ENCODE data around the gene SNX3.

The SNX3 gene

DNA sequence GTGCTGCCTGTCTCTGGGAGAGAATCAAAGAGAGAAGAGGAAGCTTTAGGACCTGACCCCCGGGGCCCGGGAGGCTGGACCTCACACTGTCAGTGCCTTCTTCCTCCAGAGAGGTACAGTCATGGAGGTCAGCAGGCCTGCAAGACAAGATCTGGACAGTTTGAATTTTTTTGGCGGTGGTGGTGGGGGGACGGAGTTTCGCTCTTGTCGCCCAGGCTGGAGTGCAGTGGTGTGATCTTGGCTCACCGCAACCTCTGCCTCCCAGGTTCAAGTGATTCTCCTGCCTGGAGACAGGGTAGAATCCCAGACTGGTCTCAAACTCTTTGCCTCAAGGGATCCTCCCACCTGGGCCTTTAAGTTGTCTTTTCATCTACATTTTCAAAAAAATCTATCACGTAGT, 60.7 kb downstream of the SNX3 start:
- Mint-ChIP-seq H3K27me3 (peaks cover under 1% of the 10 kb centered on the region), H3K4me3 (no peak overlapping the region), H3K4me1 (peaks cover 15% of the 10 kb centered on the region), H3K9me3 (no peaks in the 10 kb centered on the region), H3K27ac (no peak overlapping the region), H3K36me3 (peaks cover 11% of the 10 kb centered on the region)
- ATAC-seq, result no peak

DNA sequence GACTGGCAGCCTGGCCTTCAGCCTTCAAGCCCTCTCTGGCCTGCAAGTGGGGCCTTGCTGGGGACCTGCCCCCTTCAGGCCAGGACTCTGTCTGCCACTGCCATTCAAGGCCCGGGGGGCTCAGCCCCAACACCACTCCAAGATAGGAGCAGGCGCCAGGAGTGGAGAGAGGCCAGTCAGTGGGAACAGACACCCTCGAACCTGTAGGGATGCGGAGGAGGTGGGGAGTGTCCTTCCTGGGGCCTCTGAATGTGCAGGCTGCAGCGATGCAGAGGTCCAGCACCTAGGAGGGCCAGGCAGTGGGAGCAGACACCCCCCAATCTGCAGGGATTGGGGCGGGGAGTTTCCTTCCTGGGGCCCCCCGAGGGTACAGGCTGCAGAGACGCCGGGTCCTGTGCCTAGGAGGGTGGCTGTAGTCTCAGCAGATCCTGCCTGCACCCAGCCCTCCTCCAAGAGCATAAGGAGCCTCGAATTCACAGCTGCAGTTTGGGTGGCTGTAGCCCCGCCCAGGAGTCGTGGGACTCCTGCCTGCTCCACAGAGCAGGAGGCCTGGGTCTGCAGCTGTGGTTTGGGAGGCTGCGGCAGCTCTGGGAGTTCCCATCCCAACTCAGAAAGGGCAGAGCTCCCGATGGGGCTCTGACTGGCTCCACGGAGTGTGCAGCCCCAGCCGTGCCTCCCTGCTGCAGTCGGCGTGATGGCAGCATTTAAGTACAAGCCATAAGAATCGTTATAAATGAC, 61.9 kb downstream of the SNX3 start:
- Mint-ChIP-seq H3K4me1 (peaks cover 11% of the 10 kb centered on the region), H3K27ac (no peak overlapping the region), H3K4me3 (no peak overlapping the region), H3K9me3 (no peaks in the 10 kb centered on the region), H3K36me3 (peaks cover 11% of the 10 kb centered on the region), H3K27me3 (peaks cover 8% of the 10 kb centered on the region)
- ATAC-seq, result peak; percentile 4

DNA sequence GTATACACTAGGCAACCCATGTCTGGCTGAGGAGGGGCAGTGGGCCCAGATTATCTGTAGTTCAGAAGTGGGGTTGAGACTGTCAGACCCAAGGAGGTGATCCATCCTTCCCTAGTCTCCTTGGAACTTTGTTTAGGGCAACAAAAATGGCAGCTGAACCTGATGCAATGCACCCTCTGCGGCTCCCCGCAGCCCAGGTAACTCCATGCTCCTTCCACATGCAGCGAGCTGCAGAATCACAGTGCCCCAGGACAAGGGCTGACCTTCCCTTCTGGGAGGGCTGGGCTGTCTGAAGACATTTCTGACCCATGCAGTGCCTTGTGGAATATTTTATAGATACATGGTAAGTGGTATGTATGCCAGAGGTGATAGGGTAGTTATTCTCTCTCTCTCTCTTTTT, 65.6 kb downstream of the SNX3 start:
- Mint-ChIP-seq H3K27me3 (peaks cover 8% of the 10 kb centered on the region), H3K36me3 (peaks cover 5% of the 10 kb centered on the region), H3K27ac (no peak overlapping the region), H3K9me3 (no peaks in the 10 kb centered on the region), H3K4me3 (no peak overlapping the region), H3K4me1 (no peaks in the 10 kb centered on the region)
- ATAC-seq, result no peak

DNA sequence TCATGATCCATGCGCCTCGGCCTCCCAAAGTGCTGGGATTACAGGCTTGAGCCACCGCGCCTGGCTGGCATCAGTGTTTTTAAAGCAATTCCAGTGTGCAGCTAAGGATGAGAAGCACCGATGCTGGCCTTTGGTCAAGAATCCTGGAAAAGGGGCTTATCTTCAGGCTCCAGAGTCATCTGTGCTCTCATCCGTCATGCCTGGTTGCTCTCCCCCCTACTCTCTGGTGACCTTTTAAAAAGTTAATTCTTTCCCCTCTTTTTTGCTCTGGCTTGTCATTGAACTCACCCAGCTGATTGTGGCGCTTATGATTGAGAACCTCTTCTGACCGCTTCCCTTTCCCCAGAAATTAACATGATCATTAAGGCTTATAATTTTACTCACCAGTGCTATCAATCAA, 66.3 kb downstream of the SNX3 start:
- ATAC-seq, result no peak
- Mint-ChIP-seq H3K36me3 (no peaks in the 10 kb centered on the region), H3K27ac (no peak overlapping the region), H3K9me3 (no peaks in the 10 kb centered on the region), H3K4me3 (no peak overlapping the region), H3K27me3 (peaks cover 8% of the 10 kb centered on the region), H3K4me1 (no peaks in the 10 kb centered on the region)

DNA sequence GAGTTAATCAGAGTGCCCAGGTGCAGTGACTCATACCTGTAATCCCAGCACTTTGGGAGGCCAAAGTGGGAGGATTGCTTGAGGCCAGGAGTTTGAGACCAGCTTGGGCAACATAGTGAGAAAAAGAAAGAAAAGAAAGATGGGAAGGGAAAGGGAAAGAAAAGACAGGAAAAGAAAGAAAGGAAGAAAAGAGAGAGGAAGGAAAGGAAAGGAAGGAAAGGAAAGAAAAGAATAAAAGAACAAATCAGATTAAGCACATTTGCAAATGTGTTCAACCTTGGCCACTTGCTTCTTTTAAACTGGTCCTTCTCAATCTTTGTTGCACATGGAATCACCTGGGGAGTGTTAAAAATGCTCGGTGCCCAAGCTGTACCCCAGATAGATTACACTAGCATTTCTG, 67.0 kb downstream of the SNX3 start:
- Mint-ChIP-seq H3K27ac (no peak overlapping the region), H3K27me3 (peaks cover 8% of the 10 kb centered on the region), H3K4me1 (no peaks in the 10 kb centered on the region), H3K9me3 (no peaks in the 10 kb centered on the region), H3K4me3 (no peak overlapping the region), H3K36me3 (no peaks in the 10 kb centered on the region)
- no peak for ATAC-seq

DNA sequence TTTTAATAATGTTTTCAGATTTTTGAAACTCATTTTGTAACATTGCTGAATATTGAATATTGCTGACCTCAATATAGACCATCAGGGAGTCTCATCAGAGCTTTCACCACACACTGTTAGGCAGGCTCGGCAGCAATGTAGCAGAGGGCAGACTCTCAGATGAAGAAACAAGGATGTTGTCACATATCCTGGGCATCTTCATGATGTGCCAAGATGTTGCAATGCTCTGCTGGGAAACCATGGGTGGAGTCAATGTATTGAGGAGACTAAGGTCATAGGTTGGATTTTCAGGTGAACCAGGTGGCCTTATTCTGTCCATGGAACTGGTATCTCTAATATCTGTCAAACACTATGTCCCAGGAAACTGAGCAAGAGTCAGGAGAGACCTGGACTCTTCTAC, 67.7 kb downstream of the SNX3 start:
- no peak overlapping the region for H3K4me3 Mint-ChIP-seq
- ATAC-seq, result no peak
- no peak overlapping the region for H3K27ac Mint-ChIP-seq
- H3K9me3 Mint-ChIP-seq, result no peaks in the 10 kb centered on the region
- H3K27me3 Mint-ChIP-seq, result peaks cover 8% of the 10 kb centered on the region
- H3K36me3 Mint-ChIP-seq, result no peaks in the 10 kb centered on the region
- no peaks in the 10 kb centered on the region for H3K4me1 Mint-ChIP-seq

DNA sequence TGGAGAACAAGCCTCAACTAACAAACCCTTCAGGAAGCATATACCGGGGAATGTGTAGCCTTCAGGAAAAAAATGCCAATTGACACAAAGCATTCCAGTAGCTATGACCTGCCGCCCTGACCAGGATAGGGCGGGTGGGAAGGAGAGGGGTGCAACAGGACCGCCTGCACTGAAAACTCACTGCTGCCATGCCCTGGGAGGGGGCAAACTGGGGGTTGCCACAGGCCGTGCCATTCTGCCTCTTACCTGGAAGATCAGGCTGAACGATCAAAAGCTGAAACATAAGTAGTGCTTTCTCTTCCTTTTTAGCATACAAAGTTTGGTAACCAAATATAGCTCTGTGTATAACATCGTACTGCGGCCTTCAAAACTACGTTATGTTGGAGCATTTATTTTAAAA, 73.3 kb downstream of the SNX3 start:
- Mint-ChIP-seq H3K9me3 (no peaks in the 10 kb centered on the region), H3K36me3 (no peaks in the 10 kb centered on the region), H3K4me3 (no peak overlapping the region), H3K4me1 (no peaks in the 10 kb centered on the region), H3K27me3 (peaks cover 10% of the 10 kb centered on the region), H3K27ac (no peak overlapping the region)
- no peak for ATAC-seq

DNA sequence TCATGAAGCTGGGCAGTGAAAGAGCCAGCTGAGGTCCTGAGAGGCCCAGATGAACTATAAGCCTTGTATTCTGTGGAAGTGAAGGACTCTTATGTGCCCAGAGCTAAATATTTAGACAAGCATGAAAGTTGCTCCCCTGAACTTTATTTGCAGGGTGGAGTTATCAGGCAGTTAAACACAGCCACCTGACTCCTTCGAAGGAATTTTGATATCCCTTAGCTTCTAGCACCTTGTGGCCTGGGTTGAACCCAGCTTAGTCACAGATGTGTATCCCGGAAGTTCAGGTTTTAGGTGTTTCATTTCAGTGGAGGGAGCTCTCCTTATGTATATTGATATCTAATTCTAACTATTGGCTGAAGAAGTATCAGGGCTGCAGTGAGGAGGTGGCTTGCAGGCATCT, 74.6 kb downstream of the SNX3 start:
- no peak for ATAC-seq
- Mint-ChIP-seq H3K9me3 (no peaks in the 10 kb centered on the region), H3K36me3 (no peaks in the 10 kb centered on the region), H3K27me3 (peaks cover 10% of the 10 kb centered on the region), H3K4me3 (no peak overlapping the region), H3K4me1 (no peaks in the 10 kb centered on the region), H3K27ac (no peak overlapping the region)

DNA sequence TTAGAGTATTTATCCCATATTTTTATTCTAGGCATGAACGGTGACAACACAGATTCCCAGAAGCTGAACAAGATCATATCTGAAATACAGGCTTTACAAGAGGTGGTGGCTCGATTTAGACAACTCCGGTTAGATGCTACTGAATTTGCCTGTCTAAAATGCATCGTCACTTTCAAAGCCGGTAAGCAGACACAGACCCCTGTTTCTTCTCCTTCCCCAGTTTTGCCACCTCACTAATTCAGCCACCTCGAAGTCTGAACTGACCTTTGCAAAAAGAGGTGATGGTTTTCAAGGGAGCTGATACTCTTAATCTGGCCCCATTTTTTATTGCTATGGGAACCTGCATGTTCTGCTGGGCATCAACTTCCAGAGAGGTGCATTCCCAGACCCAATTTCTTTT, 80.1 kb downstream of the SNX3 start:
- Mint-ChIP-seq H3K4me3 (no peak overlapping the region), H3K4me1 (peaks cover 13% of the 10 kb centered on the region), H3K27me3 (peaks cover 44% of the 10 kb centered on the region), H3K9me3 (no peaks in the 10 kb centered on the region), H3K27ac (no peak overlapping the region), H3K36me3 (no peaks in the 10 kb centered on the region)
- no peak for ATAC-seq

DNA sequence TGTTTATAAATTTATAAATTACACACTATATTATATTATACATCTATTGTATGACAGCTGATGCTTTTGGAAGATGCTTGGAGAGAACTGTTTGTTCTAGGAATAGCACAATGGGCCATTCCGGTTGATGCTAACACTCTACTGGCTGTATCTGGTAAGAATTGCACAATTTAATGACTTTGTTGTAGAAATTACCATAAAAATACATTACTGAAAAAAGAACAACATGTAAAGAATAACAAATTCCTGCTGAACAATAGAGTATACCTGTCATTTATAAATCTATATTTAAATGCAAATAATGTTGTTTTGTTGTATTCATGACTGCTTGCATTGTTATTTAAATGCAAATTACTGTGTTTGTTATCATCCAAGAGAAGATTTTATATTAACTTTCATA, 80.6 kb downstream of the SNX3 start:
- H3K27me3 Mint-ChIP-seq, result peaks cover 44% of the 10 kb centered on the region
- ATAC-seq, result no peak
- H3K9me3 Mint-ChIP-seq, result no peaks in the 10 kb centered on the region
- H3K4me3 Mint-ChIP-seq, result no peak overlapping the region
- H3K36me3 Mint-ChIP-seq, result no peaks in the 10 kb centered on the region
- H3K4me1 Mint-ChIP-seq, result peaks cover 18% of the 10 kb centered on the region
- no peak overlapping the region for H3K27ac Mint-ChIP-seq

DNA sequence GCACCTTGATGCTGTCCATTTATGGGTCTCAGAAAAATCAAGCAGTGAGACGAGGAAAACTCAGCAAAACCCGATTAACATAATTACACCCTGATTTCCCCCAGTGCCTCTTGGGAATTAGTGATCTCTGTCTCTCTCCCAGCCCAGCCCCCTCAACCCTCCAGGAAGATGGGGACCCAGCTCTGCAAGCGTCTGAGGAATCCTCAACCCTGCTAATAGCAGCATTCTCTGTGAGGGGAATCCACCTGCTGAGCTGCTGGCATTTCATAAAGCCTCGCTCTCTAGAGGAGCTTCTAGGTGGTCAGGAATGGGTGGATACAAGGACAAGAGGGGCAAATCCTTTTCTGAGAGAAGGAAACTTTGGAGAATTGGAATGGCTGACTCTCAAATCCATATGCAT, 81.1 kb downstream of the SNX3 start:
- no peak for ATAC-seq
- H3K36me3 Mint-ChIP-seq, result no peaks in the 10 kb centered on the region
- peaks cover 46% of the 10 kb centered on the region for H3K27me3 Mint-ChIP-seq

DNA sequence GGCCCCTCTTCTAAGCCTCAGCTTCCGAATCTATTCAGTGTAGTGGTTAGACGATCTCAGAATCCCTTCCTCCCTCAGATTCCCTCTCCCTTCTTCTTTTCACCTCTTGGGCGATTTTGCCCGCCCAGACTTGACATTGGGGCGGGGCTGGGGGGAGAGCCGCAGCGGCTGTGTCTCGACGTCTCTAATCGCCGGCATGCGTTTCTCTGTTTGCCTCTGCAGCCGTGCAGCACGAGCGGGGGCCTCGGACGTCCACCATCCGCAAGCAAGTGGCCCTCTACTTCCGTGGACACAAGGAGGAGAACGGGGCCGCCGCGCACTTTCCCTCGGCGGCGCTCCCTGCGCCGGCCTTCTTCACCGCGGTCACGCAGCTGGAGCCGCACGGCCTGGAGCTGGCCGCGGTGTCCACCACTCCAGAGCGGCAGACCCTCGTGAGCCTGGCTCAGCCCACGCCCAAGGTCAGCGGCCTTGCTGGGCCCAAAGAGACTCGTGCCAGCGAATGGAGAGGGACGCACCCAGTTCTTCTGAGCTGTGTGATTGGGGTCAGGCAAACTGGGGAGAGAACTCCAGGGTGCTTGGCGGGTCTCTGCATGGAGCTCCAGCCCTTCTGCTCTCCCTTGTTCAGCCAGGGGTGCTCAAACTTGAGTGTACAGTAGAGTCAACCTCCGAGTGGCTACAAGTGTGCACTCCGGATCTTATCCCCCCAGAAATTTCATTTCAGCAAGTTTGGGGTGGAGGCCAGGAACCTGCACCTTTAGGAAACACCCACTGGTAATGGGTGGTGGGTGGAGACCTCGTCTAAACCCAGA, 84.4 kb downstream of the SNX3 start:
- H3K36me3 Mint-ChIP-seq, result no peaks in the 10 kb centered on the region
- H3K27me3 Mint-ChIP-seq, result peaks cover 78% of the 10 kb centered on the region
- H3K4me1 Mint-ChIP-seq, result peaks cover 33% of the 10 kb centered on the region
- ATAC-seq, result no peak
- no peak overlapping the region for H3K27ac Mint-ChIP-seq
- peak overlapping the region; percentile 73 for H3K4me3 Mint-ChIP-seq
- no peaks in the 10 kb centered on the region for H3K9me3 Mint-ChIP-seq

More for the DNA sequence above, 81.1 kb downstream of the SNX3 start:
- Mint-ChIP-seq H3K4me1 (peaks cover 23% of the 10 kb centered on the region), H3K4me3 (no peak overlapping the region), H3K27ac (no peak overlapping the region), H3K9me3 (no peaks in the 10 kb centered on the region)

DNA sequence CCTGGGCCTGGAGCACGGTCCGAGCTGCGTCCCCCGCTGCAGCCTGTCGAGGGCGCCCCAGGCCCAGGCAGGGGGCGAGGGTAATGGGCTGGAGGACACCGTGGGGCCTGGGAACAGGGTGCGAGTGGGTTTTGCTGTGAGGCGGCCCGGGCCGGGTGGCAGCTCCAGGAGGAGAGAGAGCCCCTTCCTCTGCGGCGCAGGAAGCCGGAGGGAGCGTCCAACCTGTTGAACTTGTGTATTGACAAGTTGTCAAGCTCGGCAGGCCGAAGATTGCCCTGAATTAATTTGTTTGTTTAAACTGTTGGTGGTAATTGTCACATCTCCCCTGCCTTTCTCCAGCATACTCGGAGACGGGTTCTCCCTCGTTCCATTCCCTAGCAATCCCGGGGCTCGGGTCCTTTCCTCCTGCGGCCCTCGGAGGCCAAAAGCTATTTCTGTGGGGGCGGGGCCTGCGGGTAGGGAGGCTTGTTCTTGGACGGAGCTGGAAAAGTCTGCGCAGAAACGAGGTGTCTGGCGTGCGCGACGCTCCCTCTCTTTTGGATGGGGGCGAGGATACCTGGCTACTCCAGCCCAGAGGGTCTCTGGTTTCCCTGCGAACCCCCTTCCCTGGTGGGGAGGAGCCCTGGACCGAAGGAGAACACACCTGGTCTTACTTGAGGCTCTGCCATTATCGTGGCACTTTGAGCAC, 85.1 kb downstream of the SNX3 start:
- H3K36me3 Mint-ChIP-seq, result no peaks in the 10 kb centered on the region
- H3K4me3 Mint-ChIP-seq, result peak overlapping the region; percentile 73
- peaks cover 86% of the 10 kb centered on the region for H3K27me3 Mint-ChIP-seq
- no peak for ATAC-seq
- H3K9me3 Mint-ChIP-seq, result no peaks in the 10 kb centered on the region
- H3K27ac Mint-ChIP-seq, result no peak overlapping the region
- H3K4me1 Mint-ChIP-seq, result peaks cover 40% of the 10 kb centered on the region

DNA sequence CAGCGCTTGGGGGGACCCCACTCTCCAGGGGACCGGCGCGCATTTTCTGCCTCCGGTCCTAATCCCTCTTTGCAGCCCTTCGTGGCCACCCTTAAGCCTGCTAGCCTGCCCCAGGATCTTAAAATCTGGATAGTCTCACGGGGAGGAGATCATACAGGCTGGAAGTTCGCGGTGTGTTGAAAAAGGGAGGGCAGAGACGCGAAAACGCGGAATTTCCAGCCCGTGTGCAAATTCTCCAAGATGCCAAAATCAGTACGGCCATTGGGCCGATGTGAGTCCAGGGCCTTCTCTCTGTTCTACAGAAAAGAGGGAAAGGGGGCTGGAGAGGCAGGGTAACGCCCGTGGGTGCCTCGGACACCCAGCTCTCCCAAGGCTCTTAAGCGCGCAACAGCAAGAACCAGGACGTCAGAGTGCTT, 85.7 kb downstream of the SNX3 start:
- Mint-ChIP-seq H3K27me3 (peaks cover 91% of the 10 kb centered on the region), H3K27ac (no peak overlapping the region), H3K36me3 (no peaks in the 10 kb centered on the region), H3K4me3 (peak overlapping the region; percentile 53), H3K9me3 (no peaks in the 10 kb centered on the region), H3K4me1 (peaks cover 41% of the 10 kb centered on the region)
- ATAC-seq, result no peak

DNA sequence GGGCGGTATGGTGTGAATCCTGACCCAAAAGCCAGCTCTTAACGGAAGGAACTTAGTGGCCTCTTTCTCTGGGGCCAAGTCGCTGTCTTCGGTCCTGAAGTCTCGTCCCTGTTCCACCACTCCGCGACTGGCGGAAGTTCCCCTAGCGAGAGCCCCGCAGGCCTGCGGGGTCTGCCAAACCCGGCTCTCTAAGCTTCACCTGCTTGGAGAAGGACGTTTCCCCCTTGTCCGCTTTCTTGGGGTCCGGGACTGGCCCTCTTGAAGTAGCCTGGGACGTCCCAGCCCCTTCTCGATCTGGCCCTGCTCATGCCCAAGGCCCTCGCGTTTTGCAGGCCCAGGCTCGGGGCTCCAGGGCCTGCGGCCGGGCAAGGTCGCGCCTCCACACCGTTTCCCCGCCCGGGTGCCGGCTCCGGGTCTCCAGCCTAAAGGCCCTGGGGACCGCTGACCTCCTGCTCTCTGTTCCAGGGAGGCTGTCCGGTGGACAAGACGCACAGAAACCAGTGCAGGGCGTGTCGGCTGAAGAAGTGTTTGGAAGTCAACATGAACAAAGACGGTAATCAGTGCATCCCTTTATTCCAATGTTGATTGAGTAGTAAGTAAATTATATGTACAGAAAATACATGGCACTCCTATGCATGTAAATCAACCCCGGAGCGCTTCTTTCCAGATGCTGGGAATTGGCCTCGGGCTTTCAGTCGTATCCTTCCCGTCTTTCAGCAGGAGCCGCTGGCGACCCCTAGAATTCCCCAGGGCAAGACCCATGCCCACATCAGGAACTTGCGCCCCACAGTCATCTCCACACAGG, 86.3 kb downstream of the SNX3 start:
- no peaks in the 10 kb centered on the region for H3K9me3 Mint-ChIP-seq
- no peak overlapping the region for H3K27ac Mint-ChIP-seq
- no peaks in the 10 kb centered on the region for H3K36me3 Mint-ChIP-seq
- no peak overlapping the region for H3K4me3 Mint-ChIP-seq
- ATAC-seq, result no peak
- peaks cover 40% of the 10 kb centered on the region for H3K4me1 Mint-ChIP-seq
- H3K27me3 Mint-ChIP-seq, result peaks cover 92% of the 10 kb centered on the region

Data from stimulated activated memory B cell treated with anti-CD40 and anti-IgM and Interleukin-4, amounts not matched to agents 10 μg/mL and 1 μg/mL and 100 μg/mL, for 72 hours (primary cell).